Activated naive CD8-positive, alpha-beta T cell treated with anti-CD3 and anti-CD28 coated beads for 36 hours (primary cell): Measurements from ENCODE around the gene DPY30. TPM values are rescaled to one million over a fixed set of nuclear protein-coding genes. Genes with fewer than 3 reads are reported as not detected.
"Not testable (repeated sequence)": the region's sequence is repeated elsewhere in the genome, so short reads cannot be mapped to it uniquely, and the experiment has no call there.

Source experiments
- DNase-seq: peaks from one replicate; pipeline ENCODE4 v3.0.0; 2021
- H3K27ac Mint-ChIP-seq: one replicate; pipeline ENCODE4 v1.8.0; 2022; ENCODE audit warnings: mild to moderate bottlenecking, moderate library complexity, mixed read lengths
- H3K27me3 Mint-ChIP-seq: one replicate; pipeline ENCODE4 v1.8.0; 2022; ENCODE audit warnings: mild to moderate bottlenecking, mixed read lengths
- H3K36me3 Mint-ChIP-seq: one replicate; pipeline ENCODE4 v1.8.0; 2021; ENCODE audit warnings: mild to moderate bottlenecking, mixed read lengths
- H3K4me1 Mint-ChIP-seq: one replicate; pipeline ENCODE4 v1.8.0; 2021; ENCODE audit warnings: mixed read lengths
- H3K4me3 Mint-ChIP-seq: one replicate; pipeline ENCODE4 v1.8.0; 2022; ENCODE audit warnings: mild to moderate bottlenecking, moderate library complexity, mixed read lengths
- H3K9me3 Mint-ChIP-seq: one replicate; pipeline ENCODE4 v1.8.0; 2022; ENCODE audit warnings: mixed read lengths
- total RNA-seq, 2 experiments: library from RNA; stranded (reverse); gene quantifications; one replicate each; pipeline ENCODE4 v1.2.3, GENCODE V29; 2021

DPY30 gene
- total RNA-seq, 2 experiments from 2014 or later: 69.4 to 72.5 TPM

DNA sequence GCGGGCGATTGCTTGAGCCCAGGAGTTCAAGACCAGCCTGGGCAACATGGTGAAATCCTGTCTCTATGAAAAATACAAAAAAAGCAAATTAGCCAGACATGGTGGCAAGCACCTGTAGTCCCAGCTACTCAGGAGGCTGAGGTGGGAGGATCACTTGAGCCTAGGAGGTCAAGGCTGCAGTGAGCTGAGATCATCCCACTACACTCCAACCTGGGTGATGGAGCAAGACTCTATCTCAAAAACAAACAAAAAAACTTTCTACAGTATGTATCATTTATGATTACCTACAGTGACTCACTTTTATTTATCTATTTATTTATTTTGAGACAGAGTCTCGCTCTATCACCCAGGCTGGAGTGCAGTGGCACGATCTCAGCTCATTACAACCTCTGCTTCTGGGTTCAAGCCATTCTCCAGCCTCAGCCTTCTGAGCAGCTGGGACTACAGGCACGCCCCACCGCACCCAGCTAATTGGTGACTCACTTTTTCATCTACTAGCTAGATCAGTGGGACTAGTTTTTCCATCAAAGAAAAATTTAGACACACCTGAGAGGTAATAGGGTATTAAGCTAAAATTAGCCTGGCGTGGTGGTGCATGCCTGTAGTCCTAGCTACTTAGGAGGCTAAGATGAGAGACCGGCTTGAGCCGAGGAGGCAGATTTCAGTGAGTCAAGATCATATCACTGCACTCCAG, 20.7 kb downstream of the DPY30 start:
- not testable (repeated sequence) for H3K4me1 Mint-ChIP-seq, H3K9me3 Mint-ChIP-seq, H3K27ac Mint-ChIP-seq, H3K4me3 Mint-ChIP-seq, DNase-seq, H3K27me3 Mint-ChIP-seq, H3K36me3 Mint-ChIP-seq

DNA sequence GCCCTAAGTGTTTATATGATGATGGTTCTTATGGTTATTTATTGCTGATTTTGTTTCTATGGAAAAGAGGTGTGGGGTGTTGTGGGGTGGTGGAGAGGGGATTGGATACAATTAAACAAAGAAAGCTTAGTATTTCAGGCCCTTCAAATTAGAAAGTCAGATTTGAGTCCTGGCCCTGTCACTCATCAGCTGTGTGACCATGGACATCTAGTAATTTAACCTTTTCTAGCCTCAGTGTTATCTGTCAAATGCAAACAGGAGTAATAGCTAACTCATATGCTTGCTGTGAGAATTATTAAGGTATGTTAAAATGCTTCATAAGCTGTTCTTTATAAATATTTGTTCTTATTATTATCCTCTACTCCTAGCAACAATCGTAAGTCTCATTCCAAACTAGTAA, 26.7 kb downstream of the DPY30 start:
- Mint-ChIP-seq H3K4me3 (no peak overlapping the region), H3K36me3 (peaks cover 20% of the 10 kb centered on the region), H3K27ac (peak overlapping the region; percentile 38), H3K9me3 (no peaks in the 10 kb centered on the region), H3K4me1 (peaks cover 19% of the 10 kb centered on the region), H3K27me3 (no peaks in the 10 kb centered on the region)
- DNase-seq: no peak

DNA sequence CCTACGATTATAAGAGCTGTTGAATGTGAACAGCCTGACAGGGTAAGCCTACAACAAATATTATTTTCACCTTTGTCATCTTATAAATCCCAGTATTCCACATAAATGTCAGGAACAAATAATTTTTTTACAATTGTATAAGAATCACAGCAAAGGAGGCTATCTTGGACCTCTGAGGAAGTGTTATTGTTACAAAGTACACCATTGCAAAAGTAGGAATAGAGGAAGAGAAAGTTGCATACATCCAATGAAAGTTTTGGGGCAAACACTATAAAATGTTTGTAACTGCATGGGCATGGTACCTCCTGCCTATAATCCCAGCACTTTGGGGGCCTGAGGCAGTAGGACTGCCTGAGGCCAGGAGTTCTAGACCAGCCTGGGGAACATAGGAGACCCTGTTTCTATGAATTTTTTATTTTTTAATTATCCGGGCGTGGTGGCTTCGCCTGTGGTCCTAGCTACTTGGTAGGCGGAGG, 28.1 kb downstream of the DPY30 start:
- H3K36me3 Mint-ChIP-seq: peaks cover 26% of the 10 kb centered on the region
- H3K27ac Mint-ChIP-seq: peak overlapping the region; percentile 96
- peak overlapping the region; percentile 90 for H3K4me3 Mint-ChIP-seq
- no peaks in the 10 kb centered on the region for H3K27me3 Mint-ChIP-seq
- no peaks in the 10 kb centered on the region for H3K9me3 Mint-ChIP-seq
- H3K4me1 Mint-ChIP-seq: peaks cover 27% of the 10 kb centered on the region
- DNase-seq: no peak

DNA sequence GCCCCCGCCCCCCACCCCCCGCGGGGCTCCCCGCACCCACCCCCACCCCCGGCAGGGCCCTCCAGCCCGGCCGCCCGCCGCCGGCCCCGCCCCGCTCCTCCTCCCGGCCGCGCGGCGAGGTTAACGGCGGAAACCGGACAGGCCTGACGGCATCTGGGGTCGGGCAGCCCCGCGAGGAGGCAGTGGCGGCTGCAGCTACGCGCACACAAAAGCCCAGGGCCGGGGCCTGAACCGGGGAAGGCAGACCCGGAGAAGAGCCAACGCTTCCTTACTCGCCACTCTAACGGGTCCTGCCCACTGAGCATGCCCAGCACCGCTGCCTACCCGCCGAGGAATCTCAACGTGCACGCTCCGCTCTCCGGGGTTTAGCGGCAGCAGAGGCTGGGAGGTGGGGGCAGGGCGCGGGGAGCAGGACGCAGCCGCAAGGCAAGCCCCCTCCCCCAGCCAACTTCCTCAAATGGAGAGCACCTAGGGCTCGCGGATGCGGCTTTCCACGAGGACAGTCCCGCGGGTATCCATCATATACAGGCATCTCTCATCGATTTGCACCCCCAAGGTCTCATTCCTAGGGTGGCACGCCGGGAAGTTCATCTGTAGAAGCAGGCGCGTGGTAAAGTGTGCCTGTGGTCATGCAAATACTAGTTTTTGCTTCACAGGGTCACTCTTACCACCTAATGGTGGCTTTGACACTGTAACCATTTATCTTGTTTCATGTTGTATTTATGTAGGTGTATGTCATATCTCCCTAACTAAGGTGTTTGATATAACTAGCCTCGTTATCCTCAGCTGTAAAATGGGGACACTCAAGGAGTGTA, 28.7 kb downstream of the DPY30 start, which contains the start of gene MEMO1:
TSS of gene MEMO1 (minus strand) at position 339 of the 815 bp plus-strand sequence. CDS start 761 bp downstream, outside the sequence.
- Mint-ChIP-seq H3K27me3 (no peaks in the 10 kb centered on the region), H3K4me1 (peaks cover 31% of the 10 kb centered on the region), H3K9me3 (no peaks in the 10 kb centered on the region), H3K4me3 (peak within 1 kb of the TSS; percentile 90), H3K27ac (peak within 1 kb of the TSS; percentile 96), H3K36me3 (peaks cover 30% of the 10 kb centered on the region)
- DNase-seq: peak; percentile 93

DNA sequence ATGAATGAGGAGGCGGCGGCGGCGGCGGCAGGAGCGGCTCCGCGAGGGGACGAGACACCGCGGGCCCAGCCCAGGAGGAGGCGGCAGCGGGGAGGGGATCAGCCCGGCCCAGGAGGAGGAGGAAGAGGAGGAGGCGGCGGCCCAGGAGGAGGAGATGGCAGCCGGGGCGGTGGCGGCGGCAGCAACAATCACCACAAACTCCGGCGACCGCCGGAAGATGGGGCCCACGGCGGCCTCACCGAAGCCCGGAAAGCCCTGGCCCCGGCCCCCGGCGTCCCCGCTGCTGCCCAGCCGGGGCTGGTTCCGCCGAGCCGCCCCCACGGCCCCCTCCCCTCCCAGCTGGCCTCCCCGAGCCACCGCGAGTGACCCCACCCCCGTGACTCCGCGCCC, 29.3 kb downstream of the DPY30 start:
- Mint-ChIP-seq H3K36me3 (peaks cover 34% of the 10 kb centered on the region), H3K4me1 (peaks cover 37% of the 10 kb centered on the region), H3K4me3 (peak overlapping the region; percentile 56)
- not testable (repeated sequence) for H3K27me3 Mint-ChIP-seq, H3K9me3 Mint-ChIP-seq, H3K27ac Mint-ChIP-seq
- peak; percentile 73 for DNase-seq

DNA sequence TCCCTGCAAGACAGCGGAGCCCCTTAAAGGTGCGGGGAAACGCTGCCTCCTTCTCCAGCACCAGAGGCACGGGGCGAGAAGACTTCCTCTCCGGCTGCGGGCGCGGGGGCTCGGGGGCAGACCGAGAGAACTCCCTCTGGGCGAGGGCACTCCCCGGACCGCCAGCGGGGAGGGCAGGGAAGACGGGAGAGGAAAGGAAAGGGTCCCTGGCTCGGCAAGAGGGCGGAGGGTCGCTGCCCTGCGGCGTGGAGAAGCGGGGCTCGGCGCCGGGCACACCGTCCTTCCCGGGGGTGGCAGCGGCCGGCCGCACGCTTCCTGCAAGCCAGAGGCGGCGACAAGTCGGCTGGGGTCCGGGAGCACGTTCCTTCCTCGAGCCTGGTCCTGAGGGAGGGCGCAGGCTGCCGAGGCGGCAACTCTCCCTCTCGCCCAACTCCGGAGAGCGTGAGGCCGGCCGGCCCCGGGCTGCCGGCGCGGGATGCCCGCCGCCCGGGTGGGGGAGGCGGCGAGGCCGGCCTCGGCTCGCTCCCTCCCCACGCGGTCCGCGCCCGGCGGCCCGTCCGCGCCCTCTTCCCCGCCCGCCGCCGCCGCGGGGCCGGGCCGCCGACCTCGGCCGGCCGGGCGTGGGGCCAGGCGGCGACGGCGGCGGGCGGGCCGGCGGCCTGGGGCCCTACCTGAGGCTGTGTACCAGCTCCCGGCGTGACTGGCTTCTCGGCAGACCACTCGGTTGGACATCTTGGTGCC, 29.9 kb downstream of the DPY30 start:
- Mint-ChIP-seq H3K4me3 (peak overlapping the region; percentile 96), H3K36me3 (peaks cover 40% of the 10 kb centered on the region), H3K9me3 (no peaks in the 10 kb centered on the region), H3K4me1 (peaks cover 43% of the 10 kb centered on the region), H3K27ac (peak overlapping the region; percentile 94), H3K27me3 (no peaks in the 10 kb centered on the region)
- DNase-seq: peak; percentile 49

DNA sequence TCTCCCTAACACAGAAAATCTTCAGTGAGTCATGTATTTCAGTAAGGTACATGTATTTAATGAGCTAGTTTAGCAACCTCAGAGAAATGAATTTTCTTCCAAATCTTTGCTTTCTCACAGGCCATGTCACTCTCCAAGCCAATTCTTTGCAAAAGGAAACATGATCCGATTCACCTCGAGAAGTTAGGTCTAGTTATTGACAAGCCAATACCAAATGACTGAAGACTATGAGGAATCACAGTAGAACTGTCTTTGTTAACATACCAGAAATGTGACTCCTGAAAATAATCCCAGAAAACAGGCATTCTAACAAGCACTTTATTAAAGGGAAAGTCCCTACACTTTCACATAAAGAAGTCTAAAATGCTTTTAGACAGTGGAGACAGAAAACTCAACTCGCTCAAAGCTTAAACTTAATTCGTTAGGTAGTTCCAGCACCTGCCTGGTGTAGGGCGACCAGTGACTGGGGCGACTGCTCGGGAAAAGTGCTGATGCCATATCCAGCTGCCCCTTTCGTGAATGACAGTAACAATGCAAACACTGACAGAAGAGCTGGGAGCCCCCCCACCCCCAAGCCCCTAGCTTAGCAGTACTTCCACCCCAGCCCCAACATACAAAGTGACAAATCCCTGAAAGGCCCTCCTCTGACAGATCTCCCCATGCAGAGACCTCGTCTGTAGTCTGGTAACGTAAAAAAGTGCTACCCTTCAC, 30.6 kb downstream of the DPY30 start:
- Mint-ChIP-seq H3K36me3 (peaks cover 37% of the 10 kb centered on the region), H3K4me1 (peaks cover 47% of the 10 kb centered on the region), H3K4me3 (peak overlapping the region; percentile 96), H3K27me3 (no peaks in the 10 kb centered on the region), H3K9me3 (no peaks in the 10 kb centered on the region), H3K27ac (peak overlapping the region; percentile 94)
- DNase-seq: peak; percentile 18

DNA sequence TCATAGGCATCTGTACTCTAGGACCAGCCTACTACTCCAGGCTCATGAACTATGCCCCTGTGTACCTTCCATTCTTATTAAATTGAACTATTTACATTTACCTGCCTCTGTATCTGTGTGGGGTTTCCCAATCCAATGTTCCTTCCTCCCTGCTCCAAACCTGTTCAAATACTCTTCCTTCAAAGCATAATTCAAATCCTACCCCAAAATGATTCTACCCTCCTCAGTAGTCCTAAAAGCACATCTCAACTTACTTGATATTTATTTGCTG, 32.5 kb downstream of the DPY30 start:
- no peak overlapping the region for H3K4me3 Mint-ChIP-seq
- no peak overlapping the region for H3K27ac Mint-ChIP-seq
- H3K9me3 Mint-ChIP-seq: no peaks in the 10 kb centered on the region
- peaks cover 33% of the 10 kb centered on the region for H3K36me3 Mint-ChIP-seq
- peaks cover 50% of the 10 kb centered on the region for H3K4me1 Mint-ChIP-seq
- H3K27me3 Mint-ChIP-seq: no peaks in the 10 kb centered on the region
- DNase-seq: no peak

DNA sequence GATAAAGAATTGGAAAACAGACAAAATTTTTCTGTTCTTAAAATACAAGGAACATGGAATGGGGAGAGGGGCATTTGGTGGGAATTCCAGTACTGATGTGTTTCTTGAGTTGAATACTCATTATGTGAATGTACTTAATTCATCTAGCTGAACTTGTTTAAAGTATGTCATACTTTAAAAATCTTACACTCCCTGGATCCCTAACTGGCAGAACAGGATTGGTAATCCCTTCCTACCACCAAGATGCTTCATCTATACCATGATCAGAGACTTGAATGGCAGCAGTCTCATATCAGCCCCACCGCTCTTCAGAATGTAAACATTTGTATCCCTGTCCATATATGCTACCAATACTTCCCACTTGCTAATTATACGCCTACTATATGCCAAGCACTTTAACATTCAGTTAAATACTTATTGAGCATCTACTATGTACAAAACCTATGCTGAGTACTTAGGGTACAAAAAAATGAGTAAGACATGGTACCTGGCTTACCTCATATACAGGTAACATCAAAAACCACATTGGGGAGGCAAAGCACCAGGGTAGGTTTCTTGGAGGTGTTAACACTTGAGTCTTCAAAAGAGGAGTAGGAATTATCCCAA, 34.1 kb downstream of the DPY30 start:
- Mint-ChIP-seq H3K9me3 (no peaks in the 10 kb centered on the region), H3K4me1 (peaks cover 47% of the 10 kb centered on the region), H3K27me3 (no peaks in the 10 kb centered on the region), H3K27ac (no peak overlapping the region), H3K36me3 (peaks cover 32% of the 10 kb centered on the region), H3K4me3 (no peak overlapping the region)
- DNase-seq: no peak

DNA sequence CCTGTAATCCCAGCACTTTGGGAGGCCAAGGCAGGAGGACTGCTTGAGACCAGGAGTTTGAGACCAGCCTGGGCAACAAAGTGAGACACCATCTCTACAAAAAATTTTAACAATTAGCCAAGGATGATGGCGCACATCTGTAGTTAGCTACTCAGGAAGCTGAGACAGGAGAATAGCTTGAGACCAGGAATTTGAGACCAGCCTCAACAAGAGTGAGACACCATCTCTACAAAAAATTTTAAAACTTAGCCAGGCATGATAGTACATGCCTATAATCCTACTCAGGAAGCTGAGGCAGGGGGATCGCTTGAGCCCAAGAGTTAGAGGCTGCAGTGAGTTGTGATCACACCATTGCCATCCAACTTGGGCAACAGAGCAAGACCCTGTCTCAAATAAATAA, 35.8 kb downstream of the DPY30 start:
- DNase-seq: no peak
- no peaks in the 10 kb centered on the region for H3K27me3 Mint-ChIP-seq
- no peak overlapping the region for H3K4me3 Mint-ChIP-seq
- H3K4me1 Mint-ChIP-seq: peaks cover 53% of the 10 kb centered on the region
- no peaks in the 10 kb centered on the region for H3K9me3 Mint-ChIP-seq
- peaks cover 31% of the 10 kb centered on the region for H3K36me3 Mint-ChIP-seq
- no peak overlapping the region for H3K27ac Mint-ChIP-seq

DNA sequence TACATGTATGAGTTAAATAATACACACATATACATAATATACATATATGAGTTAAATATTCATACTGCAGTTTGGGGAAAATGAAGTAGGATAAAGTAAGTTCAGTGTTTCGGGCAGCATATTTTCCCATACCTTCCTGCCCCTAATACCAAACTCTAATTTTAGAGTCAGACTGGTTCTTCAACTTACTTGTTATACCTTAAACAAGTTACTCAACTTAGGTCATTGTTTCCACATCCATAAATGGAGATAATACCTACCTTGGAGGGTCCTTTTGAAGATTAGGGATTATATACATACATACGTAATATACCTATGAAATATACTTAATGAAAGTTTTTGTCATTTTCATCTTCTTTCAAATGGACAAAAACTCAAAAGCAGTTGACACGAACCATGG, 37.2 kb downstream of the DPY30 start:
- Mint-ChIP-seq H3K36me3 (peaks cover 26% of the 10 kb centered on the region), H3K27me3 (no peaks in the 10 kb centered on the region), H3K27ac (no peak overlapping the region), H3K9me3 (no peaks in the 10 kb centered on the region), H3K4me1 (peaks cover 54% of the 10 kb centered on the region), H3K4me3 (no peak overlapping the region)
- DNase-seq: no peak

DNA sequence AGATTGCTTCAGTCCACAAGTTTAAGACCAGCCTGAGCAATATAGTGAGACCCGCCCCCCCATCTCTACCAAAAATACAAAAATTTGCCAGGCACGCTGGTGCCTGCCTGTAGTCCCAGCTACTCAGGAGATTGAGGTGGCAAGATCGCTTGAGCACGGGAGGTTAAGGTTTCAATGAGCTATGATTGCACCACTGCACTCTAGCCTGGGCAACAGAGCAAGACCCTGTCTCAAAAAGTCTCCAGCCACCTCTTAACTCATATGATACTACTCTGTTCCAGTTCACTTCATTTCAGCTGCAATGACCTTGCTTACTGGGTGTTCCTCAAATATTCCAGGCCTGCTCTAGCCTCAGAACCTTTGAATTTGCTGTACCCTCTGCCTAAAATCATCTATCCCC, 40.2 kb downstream of the DPY30 start:
- no peak for DNase-seq
- H3K27ac Mint-ChIP-seq: no peak overlapping the region
- H3K9me3 Mint-ChIP-seq: no peaks in the 10 kb centered on the region
- no peak overlapping the region for H3K4me3 Mint-ChIP-seq
- no peaks in the 10 kb centered on the region for H3K27me3 Mint-ChIP-seq
- H3K36me3 Mint-ChIP-seq: peaks cover 16% of the 10 kb centered on the region
- peaks cover 51% of the 10 kb centered on the region for H3K4me1 Mint-ChIP-seq

DNA sequence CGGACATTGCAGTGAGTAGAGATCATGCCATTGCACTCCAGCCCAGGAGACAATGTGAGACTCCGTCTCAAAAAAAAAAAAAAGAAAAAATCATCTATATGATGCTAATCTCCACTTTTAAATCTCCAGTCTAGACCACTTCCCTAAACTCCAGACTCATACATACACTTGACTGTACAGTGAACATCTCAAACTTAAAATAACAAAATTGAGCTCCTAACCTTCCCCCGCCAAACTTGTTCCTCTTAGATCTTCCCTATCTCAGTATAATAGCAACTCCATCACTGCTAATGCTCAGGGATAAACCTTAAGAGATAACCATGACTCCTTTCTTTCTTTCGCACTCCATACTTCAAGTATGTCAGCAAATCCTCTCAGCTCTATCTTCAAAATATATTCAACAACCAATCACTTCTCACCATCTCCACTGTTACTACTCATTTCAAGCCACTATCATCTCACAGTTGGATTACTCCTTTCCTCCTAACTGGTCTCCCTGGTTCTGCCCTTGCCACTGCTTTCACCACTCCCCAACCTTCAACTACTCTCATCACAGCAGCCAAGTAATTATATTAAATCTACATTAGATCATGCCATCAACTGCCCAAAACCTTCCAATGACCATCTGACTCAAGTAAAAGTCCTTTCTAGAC, 40.7 kb downstream of the DPY30 start:
- H3K4me1 Mint-ChIP-seq: peaks cover 47% of the 10 kb centered on the region
- no peak overlapping the region for H3K4me3 Mint-ChIP-seq
- no peak overlapping the region for H3K27ac Mint-ChIP-seq
- H3K36me3 Mint-ChIP-seq: peaks cover 16% of the 10 kb centered on the region
- H3K9me3 Mint-ChIP-seq: no peaks in the 10 kb centered on the region
- no peak for DNase-seq
- no peaks in the 10 kb centered on the region for H3K27me3 Mint-ChIP-seq

DNA sequence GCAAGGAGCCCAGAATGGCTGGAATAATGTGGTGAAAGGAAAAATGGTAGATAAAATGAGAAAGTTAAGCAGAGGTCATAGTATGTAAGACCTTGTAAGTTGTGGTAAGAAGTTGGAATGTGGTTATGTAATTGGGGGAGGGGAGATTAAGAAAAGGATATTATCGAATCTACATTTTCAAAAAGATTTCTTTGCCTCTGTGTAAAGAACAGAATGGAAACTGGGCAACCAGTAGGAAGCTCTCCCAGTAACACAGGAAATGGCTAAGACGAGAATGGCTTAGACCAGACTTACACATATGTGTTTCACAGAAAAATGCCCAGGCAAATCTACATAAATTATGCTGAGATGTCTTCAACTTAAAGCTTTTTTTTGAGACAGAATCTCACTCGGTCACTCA, 42.0 kb downstream of the DPY30 start:
- no peaks in the 10 kb centered on the region for H3K27me3 Mint-ChIP-seq
- DNase-seq: no peak
- peak overlapping the region; percentile 12 for H3K27ac Mint-ChIP-seq
- H3K4me3 Mint-ChIP-seq: no peak overlapping the region
- no peaks in the 10 kb centered on the region for H3K9me3 Mint-ChIP-seq
- H3K4me1 Mint-ChIP-seq: peaks cover 49% of the 10 kb centered on the region
- H3K36me3 Mint-ChIP-seq: peaks cover 22% of the 10 kb centered on the region
